ENCODE measurements around the gene SRL.

DNA sequence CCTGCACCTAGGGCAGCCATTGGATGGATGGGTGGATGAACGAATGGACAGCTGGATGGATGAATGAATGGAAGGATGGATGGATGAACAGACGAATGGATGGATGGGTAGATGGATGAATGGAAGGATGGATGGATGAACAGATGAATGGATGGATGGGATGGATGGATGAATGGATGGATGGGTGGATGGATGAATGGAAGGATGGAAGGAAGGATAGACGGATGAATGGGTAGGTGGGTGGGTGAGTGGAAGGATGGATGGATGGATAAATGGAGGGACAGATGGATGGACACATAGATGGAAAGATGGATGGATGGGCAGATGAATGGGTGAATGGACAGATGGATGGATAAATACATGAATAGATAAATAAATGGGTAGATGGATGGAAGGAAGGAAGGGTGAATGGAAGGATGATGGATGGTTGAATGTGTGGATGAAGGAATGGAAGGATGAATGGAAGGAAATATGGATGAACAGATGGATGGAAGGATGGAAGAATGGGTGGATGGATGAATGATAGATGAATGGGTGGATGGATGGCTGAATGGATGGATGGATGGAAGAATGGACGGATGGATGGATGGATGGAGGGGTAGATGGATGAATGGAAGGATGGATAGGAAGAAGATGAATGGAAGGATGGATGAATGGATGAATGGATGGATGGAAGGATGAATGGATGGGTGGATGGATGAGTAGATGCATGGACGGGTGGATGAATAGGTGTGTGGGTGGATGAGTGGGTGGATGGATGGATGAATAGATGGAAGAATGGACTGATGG is 15.4 kb downstream of the SRL start:
- TF ChIP-seq CTCF (IDR thresholded peaks at IDR 0.05) = no peak
- TF ChIP-seq MXI1 (IDR thresholded peaks at IDR 0.05; ENCODE audit: low read depth, low read length) = no peak
- TF ChIP-seq TAF1 (IDR thresholded peaks at IDR 0.05; ENCODE audit: borderline replicate concordance, low read depth, low read length) = no peak
- TF ChIP-seq POLR2AphosphoS5 (IDR thresholded peaks at IDR 0.05; ENCODE audit: low read depth, low read length) = no peak
